Endothelial cell of umbilical vein (primary cell): ENCODE measurements around the gene HIP1. TPM values are rescaled to one million over a fixed set of nuclear protein-coding genes. Genes with fewer than 3 reads are reported as not detected.
"Not testable (repeated sequence)": the region's sequence is repeated elsewhere in the genome, so short reads cannot be mapped to it uniquely, and the experiment has no call there.

Experiments used
- BruUV-seq: library from RNA; stranded (reverse); fragments of 400-500 nt; replicated peaks from 2 replicates; lab custom pipeline; 2021; lab: Mats Ljungman, UMichigan
- CTCF ChIA-PET: fragments of 300-600, 350-600 bp; sonication (Branson Sonifier 250); formaldehyde crosslinking; loops from one replicate; lab custom pipeline; 2021; ENCODE audit warnings: antibody characterized with exemption, inconsistent platforms; lab: Charles Lee
- POLR2A ChIA-PET: fragments of 300-600, 350-600 bp; sonication (Branson Sonifier 250); formaldehyde crosslinking; loops from one replicate; lab custom pipeline; 2021; ENCODE audit warnings: antibody characterized with exemption, inconsistent platforms; lab: Charles Lee
- DNase-seq: peaks from one replicate; pipeline ENCODE4 v3.0.0-alpha.2; 2011; ENCODE audit warnings: low read depth, low spot score
- FAIRE-seq: peaks from 2 replicates; lab custom pipeline; 2011; peaks lifted over from hg19 to GRCh38; lab: Jason Lieb, UNC
- H2AFZ ChIP-seq: 2 replicates; pipeline ENCODE4 v1.6.0; 2012; ENCODE audit warnings: low read depth, low read length, control low read depth, inconsistent platforms
- H3K27ac ChIP-seq: 2 replicates; pipeline ENCODE4 v1.5.1; 2011; ENCODE audit warnings: low read depth, mild to moderate bottlenecking, control low read depth, low read length, moderate library complexity; ENCODE audit not compliant: insufficient read depth
- H3K27me3 ChIP-seq, 2 experiments: 2 replicates each; pipeline versions ENCODE4 v1.6.0 to v1.6.1; 2011; ENCODE audit warnings: low read length in 2 of 2, mixed read lengths in 1 of 2; ENCODE audit not compliant: control insufficient read depth in 2 of 2, insufficient read depth in 2 of 2
- H3K36me3 ChIP-seq, 2 experiments: 2 replicates in 1 of 2; 3 replicates in 1 of 2; pipeline ENCODE4 v1.5.1; 2011; ENCODE audit warnings: low read length in 2 of 2, mild to moderate bottlenecking in 1 of 2, moderate library complexity in 1 of 2; ENCODE audit not compliant: control insufficient read depth in 2 of 2, insufficient read depth in 2 of 2; ENCODE audit errors: extremely low read depth in 1 of 2
- H3K4me1 ChIP-seq: 3 replicates; pipeline ENCODE4 v1.5.1; 2011; ENCODE audit warnings: mild to moderate bottlenecking, low read length; ENCODE audit not compliant: control insufficient read depth, insufficient read depth; ENCODE audit errors: extremely low read depth
- H3K4me2 ChIP-seq: 2 replicates; pipeline ENCODE4 v1.6.1; 2011; ENCODE audit warnings: low read length, control low read depth, mixed read lengths; ENCODE audit not compliant: insufficient read depth
- H3K4me3 ChIP-seq, 3 experiments: fragments of 200-600 bp in 1 of 3; sonication (generic), shearing (Covaris generic) in 1 of 3; replicated peaks in 1 of 3; 2 replicates each; pipeline ENCODE4 v1.5.1; 2011 to 2016; ENCODE audit warnings: control low read depth in 3 of 3, low read length in 3 of 3, mild to moderate bottlenecking in 2 of 3, inconsistent platforms in 1 of 3, low read depth in 1 of 3, moderate library complexity in 1 of 3; ENCODE audit not compliant: insufficient read depth in 1 of 3
- H3K79me2 ChIP-seq: 2 replicates; pipeline ENCODE4 v1.6.0; 2012; ENCODE audit warnings: low read length, inconsistent platforms; ENCODE audit not compliant: control insufficient read depth, insufficient read depth
- H3K9ac ChIP-seq: replicated peaks from 2 replicates; pipeline ENCODE3; 2011; ENCODE audit warnings: low read length, control low read depth; ENCODE audit not compliant: insufficient read depth; ENCODE audit errors: extremely low read depth
- H3K9me1 ChIP-seq: replicated peaks from 3 replicates; pipeline ENCODE4 v1.6.0; 2011; ENCODE audit warnings: mild to moderate bottlenecking, low read length; ENCODE audit not compliant: control insufficient read depth, insufficient read depth; ENCODE audit errors: extremely low read depth
- H3K9me3 ChIP-seq: replicated peaks from 2 replicates; pipeline ENCODE4 v1.5.1; 2012; ENCODE audit warnings: low read length, inconsistent platforms; ENCODE audit not compliant: control insufficient read depth, insufficient read depth
- H4K20me1 ChIP-seq: replicated peaks from 2 replicates; pipeline ENCODE3; 2011; ENCODE audit warnings: mild to moderate bottlenecking, low read length; ENCODE audit not compliant: control insufficient read depth, insufficient read depth; ENCODE audit errors: extremely low read depth
- EZH2 ChIP-seq: IDR thresholded peaks from 2 replicates; pipeline ENCODE4 v1.6.1; 2012; ENCODE audit warnings: borderline replicate concordance, low read depth, mild to moderate bottlenecking, moderate library complexity, low read length, inconsistent platforms; ENCODE audit not compliant: severe bottlenecking
- GATA2 ChIP-seq: IDR thresholded peaks from 2 replicates; pipeline ENCODE4 v1.7.0; 2011; ENCODE audit warnings: low read depth, mild to moderate bottlenecking, moderate library complexity, mixed read lengths, low read length; ENCODE audit not compliant: insufficient read length, insufficient read depth
- JUN ChIP-seq: IDR thresholded peaks from 2 replicates; pipeline ENCODE4 v1.6.1; 2011; ENCODE audit warnings: borderline replicate concordance, low read depth; ENCODE audit not compliant: insufficient read length, insufficient read depth
- MYC ChIP-seq: IDR thresholded peaks from one replicate; pipeline ENCODE4 v1.6.1; 2011; ENCODE audit warnings: mild to moderate bottlenecking, low read depth, low read length
- POLR2A ChIP-seq: IDR thresholded peaks from 2 replicates; pipeline ENCODE4 v1.6.1; 2012; ENCODE audit warnings: low read depth, mild to moderate bottlenecking, control low read depth, low read length
- POLR2AphosphoS5 ChIP-seq: IDR thresholded peaks from 2 replicates; pipeline ENCODE4 v1.6.1; 2012; ENCODE audit warnings: low read depth, mild to moderate bottlenecking, control low read depth, low read length, moderate library complexity; ENCODE audit not compliant: insufficient read depth
- dilution Hi-C: fragments of 300-500 bp; cut with MboI; formaldehyde crosslinking; loops from one replicate; pipeline ENCODE4 v1.15.0; 2019; ENCODE audit warnings: low sequenced_read_pairs; ENCODE audit not compliant: extremely low pct_ligation_motif_present
- intact Hi-C: fragments of 100-400 bp; cut with micrococcal nuclease; formaldehyde crosslinking; loops from one replicate; pipeline ENCODE4 v1.10.0; 2022
- polyA plus RNA-seq, 4 experiments: library from polyadenylated mRNA; depleted of rRNA in 3 of 4; stranded (reverse) in 3 of 4; unstranded in 1 of 4; fragments of >200 nt; gene quantifications; 2 replicates each; pipeline versions ENCODE4 v1.2.1 to v1.2.3, GENCODE V29; 2011 to 2012; ENCODE audit warnings: missing spikeins in 1 of 4
- total RNA-seq: library from RNA; stranded (reverse); gene quantifications from 2 replicates; pipeline ENCODE4 v1.2.3, GENCODE V29; 2021
- TF ChIP-seq, protein P1 (sequence below): IDR thresholded peaks from 2 replicates; pipeline ENCODE4 v1.6.1; 2011; ENCODE audit not compliant: insufficient read depth, insufficient read length
- TF ChIP-seq, protein P2 (sequence below), 2 donors: IDR thresholded peaks; 1 replicate in 1 of 2; 2 replicates in 1 of 2; pipeline ENCODE4 v1.5.1; 2011; ENCODE audit warnings: low read length in 2 of 2, mild to moderate bottlenecking in 2 of 2, moderate library complexity in 2 of 2, control low read depth in 1 of 2, inconsistent platforms in 1 of 2, low read depth in 1 of 2; ENCODE audit not compliant: insufficient read depth in 1 of 2; ENCODE audit errors: extremely low read depth in 1 of 2

The HIP1 gene
- total and polyA plus RNA-seq, 2 donors (not counting 3 experiments of a cell fraction or from before 2014, with no cell fraction given), result 23.7 to 47.6 TPM

DNA sequence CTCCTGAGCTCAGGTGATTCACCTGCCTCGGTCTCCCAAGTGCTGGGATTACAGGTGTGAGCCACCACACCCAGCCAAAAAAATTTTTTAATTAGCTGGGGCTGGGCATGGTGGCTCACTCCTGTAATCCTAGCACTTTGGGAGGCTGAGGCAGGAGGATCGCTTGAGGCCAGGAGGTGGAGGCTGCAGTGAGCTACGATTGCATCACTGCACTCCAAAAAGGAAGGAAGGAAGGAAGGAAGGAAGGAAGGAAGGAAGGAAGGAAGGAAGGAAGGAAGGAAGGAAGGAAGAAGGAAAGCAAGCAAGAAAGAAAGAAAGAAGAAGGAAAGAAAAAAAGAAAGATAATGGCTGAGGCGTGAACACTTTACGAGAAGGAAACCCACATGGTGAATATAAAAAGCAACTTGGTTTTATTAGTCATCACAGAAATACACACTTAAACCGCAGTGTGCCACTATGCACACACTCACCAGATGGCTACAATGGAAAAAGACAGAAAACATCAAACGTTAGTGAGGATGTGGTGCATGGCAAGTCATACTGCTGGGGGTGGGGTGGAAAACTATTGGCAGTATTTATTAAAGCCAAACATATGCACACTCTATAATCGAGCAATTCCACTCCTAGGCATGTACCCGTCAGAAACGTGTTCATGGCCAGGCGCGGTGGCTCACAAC is 37.7 kb upstream of the HIP1 start:
- H3K9ac ChIP-seq, result no peak overlapping the region
- intact Hi-C loops, result no loop called here
- POLR2A ChIA-PET, result interaction anchor here (0.5 kb wide), 1 partner anchor 98 kb away, joined by 8 read pairs; no protein-coding TSS in a partner anchor
- H4K20me1 ChIP-seq, result no peaks in the 10 kb centered on the region
- DNase-seq (no peak), FAIRE-seq (no peak)
- no peaks in the 10 kb centered on the region for H3K27me3 ChIP-seq
- H3K36me3 ChIP-seq, result no peaks in the 10 kb centered on the region
- no peaks in the 10 kb centered on the region for H3K4me1 ChIP-seq
- no peak overlapping the region for H3K27ac ChIP-seq
- no peak overlapping the region for H3K4me3 ChIP-seq
- H3K9me1 ChIP-seq, result no peaks in the 10 kb centered on the region
- H3K79me2 ChIP-seq, result no peaks in the 10 kb centered on the region
- no TSS peak for BruUV-seq
- TF ChIP-seq EZH2 (no peak), MYC (no peak), GATA2 (no peak), JUN (no peak), POLR2A (no peak), POLR2AphosphoS5 (no peak)
- TF ChIP-seq, protein P1, sequence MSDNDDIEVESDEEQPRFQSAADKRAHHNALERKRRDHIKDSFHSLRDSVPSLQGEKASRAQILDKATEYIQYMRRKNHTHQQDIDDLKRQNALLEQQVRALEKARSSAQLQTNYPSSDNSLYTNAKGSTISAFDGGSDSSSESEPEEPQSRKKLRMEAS, result no peak
- TF ChIP-seq, protein P2, sequence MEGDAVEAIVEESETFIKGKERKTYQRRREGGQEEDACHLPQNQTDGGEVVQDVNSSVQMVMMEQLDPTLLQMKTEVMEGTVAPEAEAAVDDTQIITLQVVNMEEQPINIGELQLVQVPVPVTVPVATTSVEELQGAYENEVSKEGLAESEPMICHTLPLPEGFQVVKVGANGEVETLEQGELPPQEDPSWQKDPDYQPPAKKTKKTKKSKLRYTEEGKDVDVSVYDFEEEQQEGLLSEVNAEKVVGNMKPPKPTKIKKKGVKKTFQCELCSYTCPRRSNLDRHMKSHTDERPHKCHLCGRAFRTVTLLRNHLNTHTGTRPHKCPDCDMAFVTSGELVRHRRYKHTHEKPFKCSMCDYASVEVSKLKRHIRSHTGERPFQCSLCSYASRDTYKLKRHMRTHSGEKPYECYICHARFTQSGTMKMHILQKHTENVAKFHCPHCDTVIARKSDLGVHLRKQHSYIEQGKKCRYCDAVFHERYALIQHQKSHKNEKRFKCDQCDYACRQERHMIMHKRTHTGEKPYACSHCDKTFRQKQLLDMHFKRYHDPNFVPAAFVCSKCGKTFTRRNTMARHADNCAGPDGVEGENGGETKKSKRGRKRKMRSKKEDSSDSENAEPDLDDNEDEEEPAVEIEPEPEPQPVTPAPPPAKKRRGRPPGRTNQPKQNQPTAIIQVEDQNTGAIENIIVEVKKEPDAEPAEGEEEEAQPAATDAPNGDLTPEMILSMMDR (IDR thresholded peaks at IDR 0.05; ENCODE audit: extremely low read depth in 1 of 2, insufficient read depth in 1 of 2, low read depth in 1 of 2, low read length in 2 of 2), result no peak
- dilution Hi-C loops, result no loop called here
- no peak overlapping the region for H3K4me2 ChIP-seq
- CTCF ChIA-PET, result interaction anchor here (0.7 kb wide), 1 partner anchor 21 kb away, joined by 4 read pairs; no protein-coding TSS in a partner anchor
- no peaks in the 10 kb centered on the region for H3K9me3 ChIP-seq
- no peak overlapping the region for H2AFZ ChIP-seq

DNA sequence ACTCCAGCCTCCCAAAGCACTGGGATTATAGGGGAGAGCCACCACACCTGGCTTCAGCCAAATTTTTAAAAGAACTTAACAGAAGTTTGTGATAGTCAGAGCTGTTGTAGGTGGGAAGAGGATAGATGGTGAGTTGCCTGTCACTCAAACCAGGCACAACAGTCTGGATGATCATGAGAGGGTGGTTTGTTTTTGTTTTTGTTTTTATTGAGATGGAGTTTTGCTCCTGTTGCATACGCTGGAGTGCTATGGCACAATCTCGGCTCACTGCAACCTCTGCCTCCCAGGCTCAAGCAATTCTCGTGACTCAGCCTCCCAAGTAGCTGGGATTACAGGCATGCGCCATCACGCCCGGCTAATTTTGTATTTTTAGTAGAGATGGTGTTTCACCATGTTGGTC is 35.2 kb upstream of the HIP1 start:
- H3K9me1 ChIP-seq, H3K27ac ChIP-seq, H3K9me3 ChIP-seq, H3K4me1 ChIP-seq, H3K36me3 ChIP-seq, DNase-seq, H3K27me3 ChIP-seq, H3K4me2 ChIP-seq, FAIRE-seq, H3K4me3 ChIP-seq, dilution Hi-C loops, BruUV-seq, H3K79me2 ChIP-seq, H3K9ac ChIP-seq, H4K20me1 ChIP-seq, intact Hi-C loops, POLR2A ChIA-PET, H2AFZ ChIP-seq: not testable (repeated sequence)
- CTCF ChIA-PET, result interaction anchor here (2.0 kb wide), 1 partner anchor 11 kb away, joined by 4 read pairs; no protein-coding TSS in a partner anchor
